Measurements from ENCODE around the gene TTLL10. TPM values are rescaled to one million over a fixed set of nuclear protein-coding genes. Genes with fewer than 3 reads are reported as not detected.

Gene TTLL10
- total and polyA plus RNA-seq, 7 experiments from 2014 or later = 0.58 to 0.80 TPM; not detected in 5

DNA sequence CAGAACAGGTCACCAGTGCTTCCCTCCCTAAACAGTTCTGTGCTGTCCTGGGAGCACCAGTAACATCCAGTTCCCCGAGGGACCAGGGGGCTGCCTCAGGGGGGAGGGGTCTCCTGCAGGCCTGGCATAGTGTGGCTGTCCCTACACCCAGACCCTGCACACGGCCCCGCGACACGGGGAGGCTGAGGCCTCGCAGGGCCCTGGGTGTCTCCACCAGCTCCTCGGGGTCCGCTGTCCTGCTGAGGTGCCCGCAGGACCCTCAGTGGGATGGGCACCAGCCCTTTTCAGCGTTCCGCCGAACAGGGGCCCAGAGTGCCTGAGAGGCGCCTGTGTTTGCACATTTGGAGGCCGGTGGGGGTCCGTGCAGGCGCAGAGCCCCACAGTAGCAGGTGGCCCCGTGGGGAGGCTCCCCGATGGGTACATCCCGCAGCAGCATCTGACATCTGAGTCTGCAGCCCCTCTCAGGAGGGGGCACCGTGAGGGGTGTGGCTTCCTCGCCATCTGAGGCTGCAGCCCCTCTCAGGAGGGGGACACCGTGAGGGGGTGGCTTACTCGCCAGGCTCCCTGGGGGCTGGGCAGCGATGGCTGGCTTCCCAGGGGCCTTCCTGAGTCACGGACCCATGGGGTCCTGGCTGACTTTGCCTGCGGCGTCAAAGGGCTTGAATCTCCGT, 39.2 kb upstream of the TTLL10 start:
- Mint-ChIP-seq H3K36me3 (no peaks in the 10 kb centered on the region), H3K27ac (no peak overlapping the region), H3K4me3 (peak overlapping the region in 1 of 10 donors; percentile 12), H3K27me3 (no peaks in the 10 kb centered on the region), H3K9me3 (no peaks in the 10 kb centered on the region), H3K4me1 (peaks cover 0 to 21% (median 9%) of the 10 kb centered on the region in 7 donors)
- POLR2A ChIA-PET = interaction anchor here (0.6 kb wide), 1 partner anchor 115 kb away, joined by 4 read pairs; no protein-coding TSS in a partner anchor
- no peak overlapping the region for H3K4me3 ChIP-seq (ENCODE audit: low read length)
- no peaks in the 10 kb centered on the region for H3K36me3 ChIP-seq (ENCODE audit: control insufficient read depth in 2 of 3, insufficient read depth in 3 of 3, low read length in 3 of 3)
- intact Hi-C loops (cut with micrococcal nuclease) = no loop called here
- peaks cover 5 to 9% of the 10 kb centered on the region in 2 donors for H3K4me1 ChIP-seq (ENCODE audit: control insufficient read depth in 2 of 2, insufficient read depth in 2 of 2, low read length in 2 of 2)
- ATAC-seq (no peak), DNase-seq (no peak)
- H3K27me3 ChIP-seq (ENCODE audit: control insufficient read depth in 2 of 2, insufficient read depth in 2 of 2, low read length in 2 of 2) = no peaks in the 10 kb centered on the region
- CTCF ChIA-PET = no interaction called here
- H3K9me3 ChIP-seq (ENCODE audit: control insufficient read depth in 2 of 3, low read length in 3 of 3) = no peaks in the 10 kb centered on the region
- no peak overlapping the region for H3K27ac ChIP-seq (ENCODE audit: low read depth, low read length)

DNA sequence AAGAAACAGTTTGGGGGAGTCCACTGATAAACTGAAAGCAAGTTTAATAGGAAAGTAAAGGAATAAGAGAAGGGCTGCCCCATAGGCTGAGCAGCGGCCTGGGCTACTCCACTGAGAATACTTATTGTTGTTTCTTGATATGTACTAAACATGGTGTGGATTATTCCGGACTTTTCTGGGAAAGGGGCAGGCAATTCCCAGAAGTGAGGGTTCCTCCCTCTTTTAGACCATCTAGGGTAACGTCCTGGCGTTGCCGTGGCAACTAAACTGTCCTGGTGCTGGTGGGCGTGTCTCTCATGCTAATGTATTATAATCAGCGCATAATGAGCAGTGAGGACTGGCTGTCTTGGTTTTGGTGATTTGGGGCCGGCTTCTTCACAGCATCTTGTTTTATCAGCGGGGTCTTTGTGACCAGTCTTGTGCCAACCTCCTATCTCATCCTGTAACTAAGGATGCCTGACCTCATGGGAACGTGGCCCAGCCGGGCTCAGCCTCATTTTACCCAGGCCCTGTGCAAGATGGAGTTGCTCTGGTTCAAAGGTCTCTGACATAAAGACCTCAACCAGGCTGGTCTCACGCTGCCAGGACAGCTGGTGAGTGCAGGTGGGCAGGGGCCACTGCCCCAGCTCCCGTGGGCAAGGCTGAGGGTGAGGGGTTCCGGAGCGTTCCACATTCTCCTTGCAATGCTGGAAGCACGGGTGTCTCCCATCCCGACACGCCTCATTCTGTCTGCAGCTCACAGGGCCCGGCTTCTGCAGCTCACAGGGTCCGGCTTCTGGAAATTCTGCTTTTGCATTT, 38.1 kb upstream of the TTLL10 start:
- ChIA-PET POLR2A (no interaction called here), CTCF (no interaction called here)
- no peaks in the 10 kb centered on the region for H3K27me3 Mint-ChIP-seq
- Histone ChIP-seq H3K9me3 (ENCODE audit: control insufficient read depth in 2 of 3, low read length in 3 of 3) (no peaks in the 10 kb centered on the region), H3K4me3 (ENCODE audit: low read length) (no peak overlapping the region), H3K27ac (ENCODE audit: low read depth, low read length) (no peak overlapping the region), H3K36me3 (ENCODE audit: control insufficient read depth in 2 of 3, insufficient read depth in 3 of 3, low read length in 3 of 3) (no peaks in the 10 kb centered on the region), H3K27me3 (ENCODE audit: control insufficient read depth in 2 of 2, insufficient read depth in 2 of 2, low read length in 2 of 2) (no peaks in the 10 kb centered on the region), H3K4me1 (ENCODE audit: control insufficient read depth in 2 of 2, insufficient read depth in 2 of 2, low read length in 2 of 2) (peaks cover 5 to 9% of the 10 kb centered on the region in 2 donors)
- H3K27ac Mint-ChIP-seq = peak overlapping the region in 7 of 9 donors; percentile 8 to 70 (median 40)
- DNase-seq (no peak), ATAC-seq (no peak)
- peak overlapping the region in 6 of 10 donors; percentile 21 to 76 (median 48) for H3K4me3 Mint-ChIP-seq
- intact Hi-C loops (cut with micrococcal nuclease) = loop anchor here in 1 of 2 donors (5.0 kb wide), 1 partner anchor 72 kb away; the partner anchor contains the start of gene TNFRSF18
- no peaks in the 10 kb centered on the region for H3K36me3 Mint-ChIP-seq
- no peaks in the 10 kb centered on the region for H3K9me3 Mint-ChIP-seq
- H3K4me1 Mint-ChIP-seq = peaks cover 0 to 21% (median 9%) of the 10 kb centered on the region in 7 donors

- no peaks in the 10 kb centered on the region for H3K9me3 ChIP-seq (ENCODE audit: control insufficient read depth in 2 of 3, low read length in 3 of 3)
- peak overlapping the region in 7 of 10 donors; percentile 36 to 76 (median 49) for H3K4me3 Mint-ChIP-seq
- no peaks in the 10 kb centered on the region for H3K36me3 Mint-ChIP-seq
- no peaks in the 10 kb centered on the region for H3K36me3 ChIP-seq (ENCODE audit: control insufficient read depth in 2 of 3, insufficient read depth in 3 of 3, low read length in 3 of 3)
- no peaks in the 10 kb centered on the region for H3K27me3 Mint-ChIP-seq
- DNase-seq = no peak
- H3K4me1 ChIP-seq (ENCODE audit: control insufficient read depth in 2 of 2, insufficient read depth in 2 of 2, low read length in 2 of 2) = peaks cover 5 to 9% of the 10 kb centered on the region in 2 donors
- no peak overlapping the region for H3K4me3 ChIP-seq (ENCODE audit: low read length)
- ChIA-PET CTCF (no interaction called here), POLR2A (interaction anchor here (1.0 kb wide), 1 partner anchor 21 kb away, joined by 4 read pairs; no protein-coding TSS in a partner anchor)
- intact Hi-C loops (cut with micrococcal nuclease) = loop anchor here in 1 of 2 donors (5.0 kb wide), 1 partner anchor 71 kb away; the partner anchor contains the start of gene TNFRSF18
- peak overlapping the region in 4 of 9 donors; percentile 14 to 74 (median 44) for H3K27ac Mint-ChIP-seq
- H3K27ac ChIP-seq (ENCODE audit: low read depth, low read length) = no peak overlapping the region
- peaks cover 0 to 21% (median 9%) of the 10 kb centered on the region in 7 donors for H3K4me1 Mint-ChIP-seq
- H3K9me3 Mint-ChIP-seq = no peaks in the 10 kb centered on the region
- no peaks in the 10 kb centered on the region for H3K27me3 ChIP-seq (ENCODE audit: control insufficient read depth in 2 of 2, insufficient read depth in 2 of 2, low read length in 2 of 2)
- ATAC-seq = peak; percentile 31
Measured at GRCh38 chr1:1136547-1137230, 37.0 kb upstream of the TTLL10 start.

GRCh38 chr1:1137256-1138045, 36.2 kb upstream of the TTLL10 start:
- DNase-seq = peak; percentile 28 to 85 (median 52)
- no peaks in the 10 kb centered on the region for H3K9me3 Mint-ChIP-seq
- peak overlapping the region in 8 of 9 donors; percentile 52 to 92 (median 76) for H3K27ac Mint-ChIP-seq
- ChIA-PET POLR2A (interaction anchor here (1.0 kb wide), 1 partner anchor 20 kb away, joined by 4 read pairs; no protein-coding TSS in a partner anchor), CTCF (no interaction called here)
- intact Hi-C loops (cut with micrococcal nuclease) = loop anchor here in 1 of 2 donors (5.0 kb wide), 1 partner anchor 70 kb away; the partner anchor contains the start of gene TNFRSF18
- Histone ChIP-seq H3K27me3 (ENCODE audit: control insufficient read depth in 2 of 2, insufficient read depth in 2 of 2, low read length in 2 of 2) (no peaks in the 10 kb centered on the region), H3K9me3 (ENCODE audit: control insufficient read depth in 2 of 3, low read length in 3 of 3) (no peaks in the 10 kb centered on the region), H3K4me3 (ENCODE audit: low read length) (peak overlapping the region; percentile 24), H3K36me3 (ENCODE audit: control insufficient read depth in 2 of 3, insufficient read depth in 3 of 3, low read length in 3 of 3) (no peaks in the 10 kb centered on the region), H3K4me1 (ENCODE audit: control insufficient read depth in 2 of 2, insufficient read depth in 2 of 2, low read length in 2 of 2) (peaks cover 5 to 9% of the 10 kb centered on the region in 2 donors), H3K27ac (ENCODE audit: low read depth, low read length) (no peak overlapping the region)
- H3K36me3 Mint-ChIP-seq = no peaks in the 10 kb centered on the region
- peak; percentile 92 for ATAC-seq
- peaks cover 0 to 23% (median 9%) of the 10 kb centered on the region in 7 donors for H3K4me1 Mint-ChIP-seq
- peak overlapping the region; percentile 46 to 90 (median 80) for H3K4me3 Mint-ChIP-seq
- no peaks in the 10 kb centered on the region for H3K27me3 Mint-ChIP-seq

DNA sequence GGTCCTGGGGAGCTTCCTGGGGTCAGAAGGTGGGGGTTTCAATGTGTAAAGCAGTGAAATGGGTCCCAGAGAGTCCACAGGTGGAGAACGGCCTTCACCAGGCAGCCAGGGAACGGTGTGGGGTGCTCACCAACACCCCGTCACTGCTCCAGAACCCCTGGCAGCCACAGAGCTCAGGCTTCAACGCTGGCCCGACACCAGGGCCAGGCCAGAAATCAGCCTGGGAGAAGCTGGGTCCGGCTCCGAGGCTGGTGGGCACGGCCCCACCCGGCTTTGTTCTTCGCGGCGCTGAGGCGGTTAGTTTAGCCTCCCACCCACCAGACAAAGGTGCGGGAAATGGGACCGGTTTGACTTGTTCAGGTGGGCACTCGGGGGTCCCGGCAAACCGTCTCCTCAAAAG, 33.0 kb upstream of the TTLL10 start:
- Histone ChIP-seq H3K27me3 (ENCODE audit: control insufficient read depth in 2 of 2, insufficient read depth in 2 of 2, low read length in 2 of 2) (no peaks in the 10 kb centered on the region), H3K4me3 (ENCODE audit: low read length) (no peak overlapping the region), H3K36me3 (ENCODE audit: control insufficient read depth in 2 of 3, insufficient read depth in 3 of 3, low read length in 3 of 3) (no peaks in the 10 kb centered on the region), H3K9me3 (ENCODE audit: control insufficient read depth in 2 of 3, low read length in 3 of 3) (no peaks in the 10 kb centered on the region), H3K4me1 (ENCODE audit: control insufficient read depth in 2 of 2, insufficient read depth in 2 of 2, low read length in 2 of 2) (peaks cover 5 to 30% of the 10 kb centered on the region in 2 donors), H3K27ac (ENCODE audit: low read depth, low read length) (no peak overlapping the region)
- DNase-seq (no peak), ATAC-seq (no peak)
- no peaks in the 10 kb centered on the region for H3K9me3 Mint-ChIP-seq
- no peak overlapping the region for H3K4me3 Mint-ChIP-seq
- POLR2A ChIA-PET = no interaction called here
- peaks cover 6 to 36% (median 17%) of the 10 kb centered on the region in 7 donors for H3K4me1 Mint-ChIP-seq
- no peaks in the 10 kb centered on the region for H3K27me3 Mint-ChIP-seq
- no peak overlapping the region for H3K27ac Mint-ChIP-seq
- CTCF ChIA-PET = no interaction called here
- H3K36me3 Mint-ChIP-seq = no peaks in the 10 kb centered on the region
- intact Hi-C loops (cut with micrococcal nuclease) = no loop called here

Measured in naive thymus-derived CD4-positive, alpha-beta T cell (primary cell).